Activated CD4-positive, CD25-positive, alpha-beta regulatory T cell treated with anti-CD3 and anti-CD28 coated beads, Interleukin-2, amount 50 U/mL, for 72 hours (primary cell): Measurements from ENCODE around the gene CEP112.

ENCODE experiments used
- DNase-seq: peaks from one replicate; pipeline ENCODE4 v3.0.0; 2021

Gene CEP112

DNA sequence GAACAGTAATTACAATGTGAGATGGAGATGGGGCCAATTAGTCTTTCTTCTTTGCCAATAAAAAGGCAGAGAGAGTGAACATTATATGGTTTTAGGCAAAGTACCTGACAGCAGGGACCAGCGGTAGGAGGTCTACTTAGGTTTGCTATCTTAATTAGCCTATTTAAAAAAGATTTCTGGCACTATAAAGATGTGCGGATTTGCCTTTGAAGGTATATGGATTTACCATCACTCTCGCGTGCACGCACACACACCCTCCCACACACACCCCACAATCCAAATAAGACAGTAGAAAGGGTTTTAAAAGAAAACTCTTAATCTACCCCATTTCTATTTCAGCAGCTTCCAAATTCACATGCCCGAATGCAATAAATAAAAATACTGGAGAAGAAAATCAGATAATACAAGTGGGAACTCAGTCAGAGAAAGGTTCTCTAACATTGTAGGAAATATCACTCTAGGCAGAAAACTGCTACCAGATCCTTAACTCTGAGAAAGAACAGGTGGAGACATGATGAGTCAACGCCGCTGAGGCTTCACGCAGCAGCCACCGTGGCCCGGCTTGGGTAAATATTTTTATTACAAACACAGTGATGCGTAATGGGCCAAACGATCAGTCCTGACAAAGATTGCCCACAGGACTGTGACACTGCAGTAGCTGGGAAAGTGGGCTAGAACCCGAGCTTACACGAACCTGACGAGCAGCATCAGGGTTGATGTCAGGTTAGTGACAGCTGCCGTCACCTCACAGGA, 563.9 kb downstream of the CEP112 start:
- DNase-seq = no peak

GRCh38 chr17:65627108-65627507, 564.8 kb downstream of the CEP112 start:
- no peak for DNase-seq

DNA sequence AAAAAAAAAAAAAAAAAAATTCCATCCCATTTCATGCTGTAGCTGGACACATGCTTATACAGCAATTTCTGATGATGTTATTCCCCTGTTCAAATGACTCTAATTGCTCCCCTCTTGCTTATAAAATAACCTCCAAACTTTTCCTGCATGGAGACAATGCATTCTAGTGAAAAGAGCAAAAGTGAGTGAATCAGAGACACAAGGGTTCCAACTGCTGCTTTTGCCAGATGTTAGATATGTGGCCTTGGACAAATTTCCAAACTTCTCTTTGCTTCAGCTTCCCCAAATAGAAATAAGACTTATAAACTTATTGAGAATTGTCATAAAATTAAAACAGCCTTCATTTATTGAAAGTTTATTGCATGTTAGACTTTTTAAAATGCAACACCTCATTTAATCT, 565.5 kb downstream of the CEP112 start:
- DNase-seq = no peak

DNA sequence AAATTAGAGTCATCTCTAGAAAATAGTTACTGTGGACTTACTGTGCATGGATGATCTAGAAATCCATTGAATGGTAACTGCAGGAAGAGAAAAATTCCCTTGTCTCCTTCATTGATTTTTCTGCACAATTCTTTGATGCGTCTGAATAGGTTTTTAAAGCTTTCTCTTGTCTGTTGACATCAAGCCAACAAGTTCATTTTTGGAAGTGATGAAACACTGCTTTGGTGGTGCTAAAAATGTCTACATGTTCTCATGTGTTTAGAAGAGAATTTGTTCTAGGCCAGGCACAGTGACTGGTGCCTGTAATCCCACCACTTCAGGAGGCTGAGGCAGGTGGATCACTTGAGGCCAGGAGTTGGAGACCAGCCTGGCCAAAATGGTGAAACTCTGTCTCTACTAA, 573.4 kb downstream of the CEP112 start:
- no peak for DNase-seq

DNA sequence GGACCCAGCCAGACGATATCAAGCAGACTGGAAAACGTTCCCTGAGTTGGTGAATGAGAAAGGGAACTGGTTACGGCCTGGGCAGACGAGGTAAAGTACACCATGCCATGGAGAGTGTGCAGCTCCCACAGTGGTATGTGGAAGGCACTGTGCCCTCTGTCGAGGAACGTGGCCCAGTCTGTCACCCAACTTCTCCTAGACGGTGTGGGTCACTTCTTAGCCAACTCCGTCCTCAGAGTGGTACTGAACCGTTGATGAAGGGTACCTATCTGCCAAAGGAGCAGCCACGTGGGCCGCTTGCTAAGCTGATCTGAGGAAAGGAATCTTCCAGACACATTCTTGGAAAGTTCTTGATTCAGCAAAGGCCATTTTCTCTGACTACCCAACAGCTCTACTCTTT, 574.4 kb downstream of the CEP112 start:
- no peak for DNase-seq

DNA sequence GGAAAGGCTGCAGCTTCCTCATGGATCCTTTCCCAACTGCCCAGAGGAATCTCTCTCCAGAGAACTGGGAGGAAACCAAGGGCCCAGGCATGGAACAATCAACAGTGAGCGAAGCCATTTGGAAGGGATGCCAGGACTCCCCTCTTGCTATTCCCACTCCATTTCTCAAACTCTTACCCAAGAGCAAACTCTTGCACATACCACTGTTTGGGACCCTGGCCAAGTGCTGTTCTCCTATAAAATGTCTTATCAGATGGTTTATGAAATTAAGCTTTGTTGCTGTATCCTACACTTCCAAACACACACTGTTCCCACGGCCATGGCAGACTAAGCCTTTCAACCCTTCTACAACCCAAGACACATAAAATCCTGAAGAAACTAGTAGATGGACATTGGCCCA, 582.2 kb downstream of the CEP112 start:
- DNase-seq = no peak

GRCh38 chr17:65609286-65609685, 582.6 kb downstream of the CEP112 start:
- no peak for DNase-seq

GRCh38 chr17:65604070-65604469, 587.9 kb downstream of the CEP112 start:
- DNase-seq = no peak

GRCh38 chr17:65601881-65602280, 590.1 kb downstream of the CEP112 start:
- DNase-seq = no peak

DNA sequence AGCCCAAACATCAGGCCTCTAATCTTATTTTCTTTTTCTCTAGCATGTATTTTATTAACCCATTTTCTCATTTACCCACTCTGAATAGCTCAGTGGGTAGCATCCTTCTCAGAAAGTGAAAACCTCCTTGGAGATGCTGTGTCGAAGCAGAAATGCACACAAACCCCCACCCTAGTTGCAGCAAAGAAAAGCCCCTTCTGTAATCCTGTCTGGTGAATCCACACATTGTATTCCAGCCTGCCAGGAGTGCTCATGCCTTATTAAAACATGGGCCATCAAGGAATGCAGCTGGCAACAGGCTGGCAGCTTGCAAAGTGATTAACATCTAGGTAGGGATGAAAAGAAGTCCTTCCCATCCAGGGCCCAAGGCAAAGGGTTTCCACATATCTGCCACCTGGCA, 590.8 kb downstream of the CEP112 start:
- DNase-seq = no peak

GRCh38 chr17:65600518-65600917, 591.4 kb downstream of the CEP112 start:
- no peak for DNase-seq

- DNase-seq = no peak
Observed at GRCh38 chr17:65599650-65600049, 592.3 kb downstream of the CEP112 start.

DNA sequence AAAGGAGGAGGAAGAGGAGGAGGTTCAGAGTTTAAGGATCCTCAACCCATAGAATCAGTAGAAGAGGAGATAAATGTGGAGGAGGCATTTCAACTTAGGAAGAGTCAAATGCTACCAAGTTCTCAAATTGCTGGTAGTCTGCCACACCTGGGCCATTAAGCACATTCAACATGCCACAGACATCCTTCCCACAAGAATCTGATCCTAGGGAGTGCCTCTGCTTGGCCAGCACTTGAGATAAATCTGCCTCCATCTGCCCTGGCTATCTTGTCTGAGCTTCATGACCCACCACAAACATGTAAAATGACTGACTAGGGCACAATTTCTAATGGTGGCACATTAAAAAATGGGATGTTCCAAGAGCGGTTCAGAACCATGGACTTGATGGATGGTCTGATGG, 593.2 kb downstream of the CEP112 start:
- no peak for DNase-seq

GRCh38 chr17:65595071-65595656, 596.8 kb downstream of the CEP112 start:
- no peak for DNase-seq

DNA sequence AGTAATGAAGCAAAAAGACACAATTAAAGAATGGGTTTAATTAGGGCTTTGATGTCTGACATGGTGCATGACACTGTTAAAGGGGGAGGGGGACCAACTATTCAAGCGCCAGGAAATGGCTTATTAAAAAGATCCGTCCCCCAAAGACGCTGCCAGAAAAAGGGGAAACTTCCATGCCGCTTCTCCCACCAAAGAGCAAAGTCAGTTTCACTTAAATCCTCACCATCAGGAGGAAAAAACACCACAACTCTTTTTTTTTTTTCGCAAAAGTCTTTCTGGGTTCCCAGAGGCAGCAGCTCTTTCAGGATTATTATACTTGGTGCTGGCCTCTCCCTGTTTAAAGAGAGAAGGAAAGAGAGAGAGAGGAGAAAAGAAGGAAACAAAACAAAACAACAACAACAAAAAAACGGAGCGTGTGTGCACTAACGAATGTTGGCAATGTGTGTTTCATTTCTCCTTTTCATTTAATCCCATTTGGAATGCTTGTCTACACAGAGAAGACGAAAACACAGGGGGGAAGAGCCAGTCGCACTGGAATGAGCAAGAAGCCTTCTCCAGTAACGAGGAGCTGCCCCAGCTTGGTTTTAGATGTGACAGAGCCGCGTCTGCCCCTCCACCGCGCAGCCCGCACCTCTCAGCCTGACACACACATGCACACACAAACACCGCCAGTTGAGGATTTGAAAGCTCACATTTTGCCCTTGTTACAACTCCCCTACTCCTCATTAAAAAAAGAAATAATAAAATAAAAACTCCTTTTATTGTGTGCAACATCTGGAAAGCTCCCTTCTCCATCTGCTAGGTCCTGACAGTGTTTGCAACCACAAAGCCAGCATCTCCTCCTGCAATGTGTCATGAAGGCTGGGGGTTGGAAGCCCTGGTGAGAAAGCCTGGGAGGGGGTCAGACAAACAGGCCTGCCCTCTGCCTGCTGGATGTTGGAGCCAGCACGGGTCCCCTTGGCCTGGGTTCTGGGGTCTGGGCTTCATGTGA, 597.8 kb downstream of the CEP112 start:
- no peak for DNase-seq

- DNase-seq = no peak
Observed at GRCh38 chr17:65593092-65593854, 598.7 kb downstream of the CEP112 start.

DNA sequence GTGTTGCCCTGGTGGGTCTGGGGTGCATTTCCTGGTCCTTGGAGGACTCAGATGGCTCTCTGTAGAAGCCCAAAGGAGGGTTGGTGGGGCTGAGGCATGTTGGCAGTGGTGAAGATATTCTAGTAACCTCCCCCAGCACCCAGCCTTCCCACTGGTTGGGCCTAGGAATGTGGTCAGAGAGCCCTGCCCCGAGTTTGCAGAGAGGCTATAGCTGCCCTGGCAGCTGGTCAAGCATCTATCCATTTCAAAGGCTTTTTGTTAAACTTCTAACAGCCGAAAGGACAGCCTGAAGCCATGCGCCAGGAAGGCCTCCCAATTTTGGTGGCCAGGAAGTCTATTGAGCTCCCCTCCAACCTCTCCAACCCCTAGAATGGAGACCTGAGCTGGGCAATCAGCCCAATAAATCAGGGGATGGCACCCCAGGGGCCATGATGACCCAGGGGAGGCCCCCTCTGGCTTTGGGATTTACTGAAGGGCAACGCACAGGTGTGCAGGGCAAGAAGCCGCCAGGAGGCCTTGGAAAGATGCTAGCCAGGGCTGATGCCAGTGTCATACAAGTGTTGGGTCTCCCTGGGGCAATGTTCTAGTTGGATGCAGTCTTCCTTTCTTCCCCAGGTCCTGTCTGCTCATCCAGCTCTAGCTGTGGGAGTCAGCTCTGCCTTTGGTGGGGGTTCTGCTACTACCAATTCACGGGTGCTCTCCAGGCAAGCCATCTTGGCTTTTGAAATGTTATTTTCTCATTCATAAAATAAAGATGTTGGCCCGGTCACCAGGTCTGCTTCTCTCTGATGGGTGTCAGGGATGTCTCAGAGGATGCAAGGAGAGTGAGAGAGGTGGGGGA, 599.6 kb downstream of the CEP112 start:
- DNase-seq = no peak

- DNase-seq = no peak
Observed at GRCh38 chr17:65589321-65589720, 602.6 kb downstream of the CEP112 start.

DNA sequence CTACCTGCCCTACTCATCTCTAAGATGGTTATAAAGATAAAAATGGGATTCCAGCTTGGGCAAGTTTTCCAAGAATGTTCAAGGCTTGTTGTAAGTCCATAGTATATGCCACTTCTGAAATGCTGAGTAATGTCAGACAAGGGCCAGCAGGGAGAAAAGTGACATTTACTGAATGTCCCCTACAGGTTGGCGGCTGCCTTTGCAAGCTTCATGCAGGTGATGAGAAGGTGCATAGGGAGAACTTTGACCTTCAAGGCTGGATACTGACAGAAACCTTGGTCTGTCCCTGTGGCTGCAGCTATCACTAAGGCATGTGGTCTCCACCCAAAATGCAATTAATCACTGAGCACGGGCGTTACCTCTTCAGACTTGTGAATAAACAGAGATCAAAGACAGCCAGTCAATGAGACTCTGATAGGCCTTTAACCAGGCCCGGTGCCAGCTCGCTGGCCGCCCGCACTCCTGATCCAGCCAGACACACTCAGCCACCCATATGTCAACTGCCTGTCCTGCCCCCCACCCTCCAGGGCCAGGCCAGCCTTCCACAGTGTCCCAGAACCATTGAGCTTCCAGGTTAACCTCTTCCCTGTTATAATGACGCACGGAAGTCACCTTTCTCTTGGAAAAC, 603.6 kb downstream of the CEP112 start:
- no peak for DNase-seq

- DNase-seq = no peak
Observed at GRCh38 chr17:65587534-65588180, 604.3 kb downstream of the CEP112 start.

- DNase-seq = no peak
Observed at GRCh38 chr17:65586899-65587298, 605.0 kb downstream of the CEP112 start.
